Activated effector memory CD4-positive, alpha-beta T cell treated with anti-CD3 and anti-CD28 coated beads, Interleukin-2, amount 50 U/mL, for 16 hours (primary cell): ENCODE measurements around the gene GLS2.

Experiments
- DNase-seq: peaks from one replicate; pipeline ENCODE4 v3.0.0-alpha.2; 2020

The GLS2 gene

DNA sequence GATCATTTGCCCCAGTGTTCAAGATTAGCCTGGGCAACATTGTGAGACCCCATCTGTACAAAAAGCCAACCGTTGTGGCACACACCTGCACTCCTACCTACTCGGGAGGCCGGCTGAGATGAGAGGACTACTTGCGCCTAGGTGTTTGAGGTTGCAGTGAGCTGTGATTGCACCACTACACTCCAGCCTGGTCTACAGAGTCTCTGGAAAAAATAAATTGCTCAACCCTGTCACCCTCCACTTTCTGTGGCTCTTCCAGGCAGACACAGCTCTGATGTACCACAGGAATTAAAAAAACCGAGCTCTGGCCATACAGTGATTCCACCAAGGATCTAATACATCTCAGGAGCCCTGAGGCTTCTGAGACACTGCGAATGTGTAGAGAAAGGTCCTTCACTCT is 53.1 kb downstream of the GLS2 start:
- DNase-seq, result no peak

DNA sequence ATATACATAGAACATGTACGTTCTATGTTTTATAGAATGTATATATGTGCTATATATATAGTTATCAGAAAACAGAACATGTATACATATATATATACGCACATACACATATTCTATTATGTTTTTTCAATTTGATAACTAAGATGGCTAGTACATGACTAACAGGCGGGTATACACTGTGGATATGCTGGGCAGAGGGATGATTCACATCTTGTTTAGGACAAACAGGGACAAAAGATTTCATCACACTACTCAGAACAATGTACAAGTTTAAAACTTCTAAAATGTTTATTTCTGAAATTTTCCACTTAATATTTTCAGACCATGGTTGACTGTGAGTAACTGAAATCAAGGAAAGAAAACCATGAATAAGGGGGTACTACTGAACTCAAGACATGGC is 56.1 kb downstream of the GLS2 start:
- no peak for DNase-seq

DNA sequence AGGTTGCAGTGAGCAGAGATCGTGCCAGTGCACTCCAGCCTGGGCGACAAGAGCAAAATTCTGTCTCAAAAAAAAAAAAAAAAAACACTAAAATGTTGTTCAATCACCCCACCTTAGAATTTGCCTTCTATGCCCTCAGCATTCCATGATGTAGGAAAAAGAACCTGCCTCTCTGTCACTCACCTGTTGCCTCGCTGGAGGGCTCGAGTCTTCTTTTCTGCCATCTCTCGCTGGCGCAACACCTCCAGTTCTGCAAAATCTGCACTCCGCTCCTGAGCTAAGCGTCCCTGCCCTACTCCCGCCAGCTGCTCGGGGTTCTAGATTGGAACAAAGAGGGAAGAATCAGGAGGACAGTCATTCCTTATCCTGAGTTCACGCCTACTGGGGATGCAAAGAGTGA is 56.7 kb downstream of the GLS2 start:
- DNase-seq, result no peak

DNA sequence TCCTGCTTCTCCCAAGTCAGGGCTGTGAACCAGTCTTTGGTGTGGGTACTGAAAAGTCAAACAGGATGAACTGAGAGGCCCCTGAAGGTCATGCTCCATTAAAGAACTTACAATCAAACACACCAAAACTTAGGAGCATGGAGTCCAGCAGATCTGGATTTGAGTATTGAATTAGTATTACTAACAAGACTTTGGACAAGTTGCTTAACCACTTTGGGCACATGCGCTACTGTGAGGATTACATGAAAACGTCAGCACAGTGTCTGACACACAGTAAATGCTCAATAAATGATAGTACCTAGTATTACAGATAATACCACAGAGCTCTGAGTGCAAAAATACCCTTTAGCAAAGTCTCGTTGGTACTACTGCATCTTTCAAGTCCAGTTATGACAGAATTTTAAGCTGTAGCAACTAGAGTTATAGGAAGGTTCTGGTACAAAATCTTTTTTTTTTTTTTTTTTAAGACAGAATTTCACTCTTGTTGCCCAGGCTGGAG is 62.0 kb downstream of the GLS2 start:
- no peak for DNase-seq

DNA sequence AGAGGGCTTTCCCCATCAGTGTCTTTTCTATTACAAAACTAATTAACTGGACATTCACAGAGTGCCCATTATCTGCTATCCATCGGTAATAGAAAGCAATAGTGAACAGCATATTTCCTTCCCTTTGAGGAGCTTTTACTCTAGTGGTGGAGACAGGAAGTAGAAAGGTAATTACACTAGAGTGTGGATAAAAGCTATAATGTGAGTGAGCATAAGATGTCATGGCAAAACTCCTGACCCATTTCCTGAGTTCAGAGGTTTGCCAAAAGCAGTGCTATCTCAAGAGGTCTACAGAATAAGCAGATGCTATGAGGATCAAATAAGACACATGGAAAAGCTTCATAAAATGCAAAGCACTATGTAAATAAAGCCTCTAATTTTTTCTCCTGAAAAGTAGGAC is 62.8 kb downstream of the GLS2 start:
- no peak for DNase-seq
